Urinary bladder (tissue), 4 donors: ENCODE measurements around the gene CCDC71L. TPM values are rescaled to one million over a fixed set of nuclear protein-coding genes. Genes with fewer than 3 reads are reported as not detected.
"Not testable (repeated sequence)": the region's sequence is repeated elsewhere in the genome, so short reads cannot be mapped to it uniquely, and the experiment has no call there.

Experiments
- DNase-seq: peaks from one replicate; pipeline ENCODE4 v3.0.0-alpha.2; 2015; ENCODE audit errors: extremely low spot score
- H3K27ac ChIP-seq: one replicate; pipeline ENCODE4 v1.5.1; 2013; ENCODE audit warnings: low read depth, mild to moderate bottlenecking, moderate library complexity
- H3K36me3 ChIP-seq: one replicate; pipeline ENCODE4 v1.6.1; 2013; ENCODE audit warnings: mild to moderate bottlenecking, moderate library complexity; ENCODE audit not compliant: insufficient read depth
- H3K4me1 ChIP-seq: one replicate; pipeline ENCODE4 v1.6.1; 2013; ENCODE audit warnings: mild to moderate bottlenecking, moderate library complexity; ENCODE audit not compliant: insufficient read depth
- H3K4me3 ChIP-seq: one replicate; pipeline ENCODE4 v1.5.1; 2013; ENCODE audit warnings: low read depth, low read length
- WGBS: extraction: QIAGEN DNeasy Blood & Tissue Kit; methylation state at CpG from one replicate; pipeline ENCODE4 v1.1.7; 2013; 5-methylcytosine and 5-hydroxymethylcytosine counted together
- polyA plus RNA-seq: library from polyadenylated mRNA; stranded (reverse); fragments of 200-250 nt; gene quantifications from one replicate; pipeline ENCODE4 v1.2.3, GENCODE V29; 2013
- total RNA-seq: library from RNA; depleted of rRNA; stranded (reverse); fragments of >200 nt; gene quantifications from one replicate; pipeline ENCODE4 v1.2.3, GENCODE V29; 2014
- donor health status: healthy with polysubstance abuse.
- donor health status: healthy.

The CCDC71L gene
- total RNA-seq (10.6 TPM), polyA plus RNA-seq (24.3 TPM)

DNA sequence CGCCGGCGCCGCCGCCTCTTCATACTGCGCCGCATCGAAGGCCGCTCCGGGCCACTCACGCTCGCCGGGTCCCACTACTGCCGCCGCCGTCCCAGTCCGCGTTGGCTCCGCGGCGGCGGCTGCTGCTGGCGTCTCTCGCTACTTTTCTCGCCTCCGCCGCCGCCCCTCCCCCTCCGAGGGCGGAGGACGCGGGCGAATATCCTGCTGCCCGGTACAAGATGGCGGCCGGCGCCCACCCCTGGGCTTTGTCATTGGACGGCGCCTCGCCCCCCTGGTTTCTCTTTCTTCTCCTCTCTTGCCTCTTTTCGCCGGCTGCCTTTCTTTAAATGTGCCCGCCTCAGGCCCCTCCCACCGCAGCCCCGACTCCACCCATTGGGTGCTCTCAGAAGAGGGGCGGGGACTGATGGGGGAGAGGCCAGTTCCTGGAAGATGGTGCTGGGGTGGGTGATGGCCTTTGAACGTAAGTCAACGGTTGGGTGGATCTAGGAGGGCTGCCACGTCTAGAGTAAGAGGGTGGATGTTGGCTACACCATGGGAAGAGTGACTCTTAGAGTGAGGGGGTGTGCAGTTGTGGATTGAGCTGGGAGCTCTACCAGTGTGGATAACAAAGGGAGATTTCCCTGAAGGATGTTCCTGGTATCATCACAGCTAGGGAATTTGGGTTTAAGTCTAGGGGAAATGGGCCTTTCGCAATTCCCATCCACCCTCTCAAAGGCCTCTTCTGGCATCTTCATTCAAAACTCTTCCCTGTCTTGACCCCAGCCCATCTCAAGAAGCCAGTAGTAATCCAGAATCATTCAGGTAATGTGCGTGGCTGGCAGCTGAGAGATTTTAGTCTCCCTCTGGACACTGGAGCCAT, at the start of gene CCDC71L:
CCDC71L (minus strand) TSS at position 297 of the 859 bp plus-strand sequence; CDS start at position 35, 262 bp downstream.
- H3K36me3 ChIP-seq: no peaks in the 10 kb centered on the region
- WGBS: 4% methylated on average over 51 of the region's 51 CpGs

DNA sequence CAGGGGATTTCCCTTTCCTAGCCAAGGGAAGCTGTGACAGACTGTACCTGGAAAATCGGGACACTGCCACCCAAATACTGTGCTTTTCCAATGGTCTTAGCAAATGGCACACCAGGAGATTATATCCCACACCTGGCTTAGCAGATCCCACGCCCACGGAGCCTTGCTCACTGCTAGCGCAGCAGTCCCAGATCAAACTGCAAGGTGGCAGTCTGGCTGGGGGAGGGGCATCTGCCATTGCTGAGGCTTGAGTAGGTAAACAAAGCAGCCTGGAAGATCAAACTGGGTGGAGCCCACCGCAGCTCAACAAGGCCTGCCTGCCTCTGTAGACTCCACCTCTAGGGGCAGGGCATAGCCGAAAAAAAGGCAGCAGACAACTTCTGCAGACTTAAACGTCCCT, 48.6 kb upstream of the CCDC71L start:
- not testable (repeated sequence) for DNase-seq, H3K4me3 ChIP-seq, H3K27ac ChIP-seq, H3K4me1 ChIP-seq, H3K36me3 ChIP-seq
- 87% methylated on average over 7 of the region's 7 CpGs for WGBS

More for the DNA sequence above, at the start of gene CCDC71L:
- peak; percentile 77 for DNase-seq
- no peaks in the 10 kb centered on the region for H3K4me1 ChIP-seq
- H3K27ac ChIP-seq: peak within 1 kb of the TSS; percentile 96
- H3K4me3 ChIP-seq: peak within 1 kb of the TSS; percentile 89

GRCh38 chr7:106704000-106704840, 43.3 kb upstream of the CCDC71L start:
- Histone ChIP-seq H3K4me3 (no peak overlapping the region), H3K27ac (no peak overlapping the region), H3K4me1 (no peaks in the 10 kb centered on the region), H3K36me3 (no peaks in the 10 kb centered on the region)
- no peak for DNase-seq
- 55% methylated on average over 3 of the region's 3 CpGs for WGBS

- Histone ChIP-seq H3K27ac (no peak overlapping the region), H3K4me3 (no peak overlapping the region), H3K36me3 (no peaks in the 10 kb centered on the region), H3K4me1 (no peaks in the 10 kb centered on the region)
- WGBS: 71% methylated on average over 4 of the region's 4 CpGs
- no peak for DNase-seq
Observed at GRCh38 chr7:106693677-106694353, 32.9 kb upstream of the CCDC71L start.

DNA sequence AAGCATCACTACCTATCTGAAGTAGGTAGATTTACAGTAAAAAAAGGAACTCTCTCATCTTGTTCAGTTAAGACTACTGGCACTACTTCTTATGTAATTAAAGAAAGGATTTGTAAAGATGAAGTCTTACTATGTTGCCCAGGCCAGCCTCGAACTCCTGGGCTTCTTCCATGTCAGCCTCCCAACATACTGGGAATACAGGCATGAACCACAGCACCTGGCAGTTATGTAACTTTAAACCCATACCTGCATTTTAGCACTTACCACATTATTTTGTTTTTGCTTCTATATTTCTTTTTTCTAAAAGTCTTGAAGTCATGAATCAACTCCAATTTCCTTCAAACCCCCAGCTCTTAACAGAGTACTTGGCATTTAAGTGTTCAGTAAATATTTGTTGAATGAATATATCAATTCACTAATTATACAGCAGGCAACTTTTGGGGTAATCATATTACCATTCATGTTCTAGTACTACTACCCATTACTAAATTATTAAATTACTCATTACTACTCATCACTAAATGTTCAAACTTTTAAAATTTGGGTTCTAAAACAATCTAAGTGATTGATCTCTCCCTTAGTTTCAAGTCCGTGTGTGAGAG, 31.6 kb upstream of the CCDC71L start:
- Histone ChIP-seq H3K27ac (no peak overlapping the region), H3K4me1 (no peaks in the 10 kb centered on the region), H3K36me3 (no peaks in the 10 kb centered on the region), H3K4me3 (no peak overlapping the region)
- DNase-seq: no peak
- 73% methylated on average over 2 of the region's 2 CpGs for WGBS

- H3K27ac ChIP-seq, DNase-seq, H3K4me3 ChIP-seq, H3K36me3 ChIP-seq, H3K4me1 ChIP-seq: not testable (repeated sequence)
- 78% methylated on average over 2 of the region's 2 CpGs for WGBS
Observed at GRCh38 chr7:106688161-106688560, 27.2 kb upstream of the CCDC71L start.

- Histone ChIP-seq H3K36me3 (no peaks in the 10 kb centered on the region), H3K27ac (no peak overlapping the region), H3K4me1 (no peaks in the 10 kb centered on the region), H3K4me3 (no peak overlapping the region)
- WGBS: 84% methylated on average over 3 of the region's 3 CpGs
- no peak for DNase-seq
Observed at GRCh38 chr7:106683941-106684340, 23.0 kb upstream of the CCDC71L start.

- WGBS: 62% methylated on average over 5 of the region's 5 CpGs
- H3K27ac ChIP-seq: no peak overlapping the region
- H3K4me3 ChIP-seq: no peak overlapping the region
- DNase-seq: no peak
- H3K36me3 ChIP-seq: no peaks in the 10 kb centered on the region
- H3K4me1 ChIP-seq: no peaks in the 10 kb centered on the region
Observed at GRCh38 chr7:106681815-106682495, 21.0 kb upstream of the CCDC71L start.

GRCh38 chr7:106679153-106679931, 18.4 kb upstream of the CCDC71L start:
- H3K4me1 ChIP-seq: no peaks in the 10 kb centered on the region
- H3K27ac ChIP-seq: no peak overlapping the region
- 40% methylated on average over 6 of the region's 6 CpGs for WGBS
- H3K36me3 ChIP-seq: no peaks in the 10 kb centered on the region
- no peak overlapping the region for H3K4me3 ChIP-seq
- no peak for DNase-seq

DNA sequence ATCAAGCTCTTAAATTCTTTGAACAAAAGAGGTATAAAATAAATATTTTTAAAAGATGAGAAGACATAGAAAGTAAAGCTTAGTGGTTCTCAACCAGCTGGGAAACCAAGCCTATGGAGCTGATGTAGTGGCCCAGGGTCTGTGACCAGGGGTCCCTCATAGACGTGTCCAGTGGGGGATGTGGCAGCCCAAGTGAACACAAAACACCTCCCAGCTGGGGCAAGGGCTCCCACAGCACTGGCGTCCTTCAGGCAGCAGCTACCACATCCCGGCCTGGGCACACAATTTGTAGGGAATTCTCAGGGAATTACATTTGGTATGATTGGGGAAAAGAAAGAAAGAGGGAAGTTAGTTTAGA, 17.8 kb upstream of the CCDC71L start:
- DNase-seq: no peak
- H3K4me1 ChIP-seq: no peaks in the 10 kb centered on the region
- no peaks in the 10 kb centered on the region for H3K36me3 ChIP-seq
- no peak overlapping the region for H3K4me3 ChIP-seq
- 79% methylated on average over 3 of the region's 3 CpGs for WGBS
- no peak overlapping the region for H3K27ac ChIP-seq

DNA sequence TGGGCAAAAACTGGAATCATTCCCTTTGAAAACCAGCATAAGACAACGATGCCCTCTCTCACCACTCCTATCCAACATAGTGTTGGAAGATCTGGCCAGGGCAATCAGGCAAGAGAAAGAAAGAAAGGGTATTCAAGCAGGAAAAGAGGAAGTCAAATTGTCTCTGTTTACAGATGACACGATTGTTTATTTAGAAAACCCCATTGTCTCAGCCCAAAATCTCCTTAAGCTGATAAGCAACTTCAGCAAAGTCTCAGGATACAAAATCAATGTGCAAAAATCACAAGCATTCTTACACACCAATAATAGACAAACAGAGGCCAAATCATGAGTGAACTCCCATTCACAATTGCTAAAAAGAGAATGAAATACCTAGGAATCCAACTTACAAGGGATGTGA, 15.5 kb upstream of the CCDC71L start:
- not testable (repeated sequence) for H3K27ac ChIP-seq, H3K4me3 ChIP-seq, DNase-seq, H3K4me1 ChIP-seq, H3K36me3 ChIP-seq
- 79% methylated on average over 2 of the region's 2 CpGs for WGBS

- 66% methylated on average over 2 of the region's 2 CpGs for WGBS
- H3K27ac ChIP-seq: not testable (repeated sequence)
Observed at GRCh38 chr7:106673688-106674087, 12.7 kb upstream of the CCDC71L start.

More at GRCh38 chr7:106673688-106674087, 12.7 kb upstream of the CCDC71L start:
- DNase-seq, H3K36me3 ChIP-seq, H3K4me1 ChIP-seq, H3K4me3 ChIP-seq: not testable (repeated sequence)
